GM13976 (cell line): Measurements from ENCODE around the gene NDUFS2.
"Not testable (repeated sequence)": the region's sequence is repeated elsewhere in the genome, so short reads cannot be mapped to it uniquely, and the experiment has no call there.

Source experiments
- DNase-seq: peaks from one replicate; pipeline ENCODE4 v3.0.0; 2012; ENCODE audit warnings: low spot score
- in situ Hi-C: fragments of 300-500 bp; cut with MboI; formaldehyde crosslinking; loops from one replicate; pipeline ENCODE4 v1.12.0; 2022; ENCODE audit warnings: low sequenced_read_pairs, mixed read lengths, inconsistent platforms; ENCODE audit not compliant: unreplicated experiment
- TF ChIP-seq, protein P1 (sequence below): IDR thresholded peaks from 2 replicates; pipeline ENCODE4 v1.5.1; 2012; ENCODE audit warnings: borderline replicate concordance, mild to moderate bottlenecking; ENCODE audit not compliant: insufficient read depth; ENCODE audit errors: extremely low read depth, missing control alignments, control extremely low read depth

NDUFS2 gene

DNA sequence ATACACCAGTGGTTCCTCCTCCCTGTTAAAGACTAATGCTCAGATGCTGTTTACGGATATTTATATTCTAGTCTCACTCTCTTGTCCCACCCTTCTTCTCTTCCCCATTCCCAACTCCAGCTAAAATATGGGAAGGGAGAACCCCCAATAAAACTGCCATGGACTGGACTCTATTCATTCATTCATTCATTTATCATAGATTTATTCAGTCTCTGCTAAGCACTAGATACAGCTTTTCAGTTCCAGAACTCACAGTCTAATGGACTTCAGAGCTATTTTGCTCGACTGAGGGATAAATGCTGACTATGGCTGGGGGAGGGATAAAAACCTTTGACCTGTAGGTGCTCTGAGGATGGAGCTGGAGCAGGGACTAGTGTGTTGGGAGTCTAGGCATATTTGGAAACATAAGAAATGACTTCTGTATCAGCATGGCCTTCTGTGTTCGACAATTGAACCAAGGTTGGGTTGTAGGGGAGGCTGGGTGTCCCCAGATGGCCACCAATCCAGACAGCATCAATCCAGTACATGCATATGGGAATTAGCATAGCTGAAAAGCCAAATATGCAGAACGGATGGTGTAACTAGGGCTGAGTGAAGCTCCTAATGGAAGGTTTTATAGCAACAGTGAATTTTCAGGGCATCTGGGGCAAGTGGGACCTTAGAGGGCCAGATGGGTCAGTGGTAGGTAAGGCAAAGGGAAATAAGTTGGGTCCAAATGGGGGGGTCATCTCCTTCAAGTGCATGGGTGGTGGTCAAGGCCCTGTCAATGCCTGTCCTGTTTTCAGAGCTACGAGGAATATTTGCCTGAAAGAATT lies 17.1 kb downstream of the NDUFS2 start:
- in situ Hi-C loops = no loop called here
- DNase-seq = no peak
- TF ChIP-seq, protein P1, sequence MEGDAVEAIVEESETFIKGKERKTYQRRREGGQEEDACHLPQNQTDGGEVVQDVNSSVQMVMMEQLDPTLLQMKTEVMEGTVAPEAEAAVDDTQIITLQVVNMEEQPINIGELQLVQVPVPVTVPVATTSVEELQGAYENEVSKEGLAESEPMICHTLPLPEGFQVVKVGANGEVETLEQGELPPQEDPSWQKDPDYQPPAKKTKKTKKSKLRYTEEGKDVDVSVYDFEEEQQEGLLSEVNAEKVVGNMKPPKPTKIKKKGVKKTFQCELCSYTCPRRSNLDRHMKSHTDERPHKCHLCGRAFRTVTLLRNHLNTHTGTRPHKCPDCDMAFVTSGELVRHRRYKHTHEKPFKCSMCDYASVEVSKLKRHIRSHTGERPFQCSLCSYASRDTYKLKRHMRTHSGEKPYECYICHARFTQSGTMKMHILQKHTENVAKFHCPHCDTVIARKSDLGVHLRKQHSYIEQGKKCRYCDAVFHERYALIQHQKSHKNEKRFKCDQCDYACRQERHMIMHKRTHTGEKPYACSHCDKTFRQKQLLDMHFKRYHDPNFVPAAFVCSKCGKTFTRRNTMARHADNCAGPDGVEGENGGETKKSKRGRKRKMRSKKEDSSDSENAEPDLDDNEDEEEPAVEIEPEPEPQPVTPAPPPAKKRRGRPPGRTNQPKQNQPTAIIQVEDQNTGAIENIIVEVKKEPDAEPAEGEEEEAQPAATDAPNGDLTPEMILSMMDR = no peak

DNA sequence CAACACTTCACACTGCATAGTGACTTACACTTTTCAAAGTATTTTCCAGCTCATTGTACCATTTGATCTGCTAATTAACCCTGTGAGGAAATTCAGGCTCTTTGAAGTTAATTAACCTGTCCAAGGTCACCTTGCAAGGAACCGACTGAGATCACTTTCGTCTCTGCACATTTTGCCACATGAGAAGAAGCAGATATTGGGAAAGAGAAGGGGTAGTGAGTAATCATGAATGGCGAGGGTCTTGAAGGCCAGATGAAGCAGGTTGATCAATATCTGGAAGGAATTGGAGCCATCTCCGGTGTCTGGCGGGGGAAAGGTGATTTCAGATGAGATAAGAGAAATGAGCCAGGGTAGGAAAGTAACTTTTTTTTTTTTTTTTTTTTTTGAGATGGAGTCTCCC lies 17.8 kb downstream of the NDUFS2 start:
- in situ Hi-C loops = loop anchor here (10.0 kb wide), 1 partner anchor 155 kb away; no protein-coding TSS in a partner anchor
- TF ChIP-seq, protein P1 = no peak
- DNase-seq = no peak

DNA sequence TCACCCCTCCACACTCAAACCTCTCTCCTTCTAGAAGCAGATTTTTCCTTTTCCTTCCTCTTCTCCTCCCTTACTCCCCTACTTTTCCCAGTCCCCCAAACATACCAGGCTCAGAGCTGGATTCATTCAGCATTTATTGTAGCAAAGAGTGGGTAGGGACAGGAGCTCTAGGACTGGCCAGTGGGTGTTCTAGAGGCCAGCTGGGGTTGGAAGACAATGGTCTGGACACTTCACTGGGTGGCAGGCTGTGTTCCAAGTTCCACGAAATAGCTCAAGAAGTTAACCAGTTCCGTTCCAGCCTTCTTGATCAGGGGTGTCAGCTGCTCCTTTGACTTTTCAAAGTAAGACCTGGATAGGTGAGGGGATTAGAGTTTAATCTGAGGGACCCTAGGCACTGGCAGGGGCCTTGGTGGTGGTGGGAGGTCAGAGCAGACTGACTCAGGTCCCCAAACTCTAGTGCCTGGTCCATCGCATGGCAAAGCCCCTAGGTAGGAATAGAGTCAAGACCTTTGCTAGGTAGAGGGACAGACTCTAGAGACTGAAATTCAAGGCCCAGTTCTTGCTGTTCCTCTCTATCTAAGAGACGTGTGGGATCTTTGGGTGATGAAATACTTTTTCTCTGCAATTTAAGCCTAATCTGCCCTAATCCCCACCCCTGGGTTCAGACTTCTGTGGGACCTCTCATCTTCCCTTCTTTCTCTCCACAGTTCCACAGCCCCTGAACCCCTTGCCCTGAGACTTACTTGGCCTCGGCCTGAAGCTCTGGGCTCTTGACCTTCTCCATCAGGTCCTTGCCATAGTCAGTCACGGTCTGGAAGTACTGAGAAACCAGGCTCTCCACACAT lies 20.2 kb downstream of the NDUFS2 start:
- TF ChIP-seq, protein P1 = no peak
- in situ Hi-C loops = loop anchor here (10.0 kb wide), 1 partner anchor 152 kb away; no protein-coding TSS in a partner anchor
- no peak for DNase-seq

DNA sequence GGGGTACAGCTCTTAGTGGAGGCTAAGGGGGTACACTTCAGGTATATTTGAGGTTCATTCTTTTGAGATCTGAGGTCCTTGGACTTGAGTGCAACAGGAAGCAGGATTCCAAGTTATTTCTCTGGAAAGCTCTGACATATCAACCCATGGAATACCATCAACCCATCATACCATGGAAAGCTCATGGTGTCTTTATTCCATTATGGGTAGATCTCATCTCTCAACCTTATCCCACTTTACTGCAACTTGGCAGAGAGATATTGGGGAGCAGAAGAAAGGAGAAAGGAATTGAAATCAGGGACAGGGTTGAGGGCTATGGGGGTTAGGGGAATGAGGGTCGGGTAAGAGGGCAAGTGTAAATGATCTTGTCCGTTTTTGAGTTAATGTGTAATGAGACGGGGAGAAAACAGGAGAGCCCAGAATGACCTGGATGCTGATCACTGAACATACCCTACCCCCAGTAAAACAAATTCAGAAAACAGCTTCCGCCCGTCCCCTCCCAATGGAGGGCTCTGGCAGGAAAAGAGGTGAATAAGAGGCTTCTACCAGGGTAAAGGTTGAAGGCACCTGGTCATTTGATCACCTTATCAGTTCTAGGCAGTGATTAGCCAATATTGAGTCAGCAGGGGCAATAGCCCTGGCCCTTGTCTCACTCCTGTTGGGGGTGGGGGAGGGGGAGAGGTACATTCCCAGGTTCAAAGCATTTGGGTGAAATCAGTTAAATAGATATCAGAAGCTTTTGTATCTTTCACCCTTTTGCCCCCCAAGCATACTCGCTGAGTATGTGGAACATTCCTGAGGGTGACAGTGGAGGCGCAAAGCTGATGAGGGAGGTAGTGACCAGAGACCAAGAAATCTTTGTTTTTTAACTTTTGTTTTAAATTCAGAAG lies 21.9 kb downstream of the NDUFS2 start:
- TF ChIP-seq, protein P1 = no peak
- in situ Hi-C loops = loop anchor here (10.0 kb wide), 1 partner anchor 151 kb away; no protein-coding TSS in a partner anchor
- DNase-seq = no peak

DNA sequence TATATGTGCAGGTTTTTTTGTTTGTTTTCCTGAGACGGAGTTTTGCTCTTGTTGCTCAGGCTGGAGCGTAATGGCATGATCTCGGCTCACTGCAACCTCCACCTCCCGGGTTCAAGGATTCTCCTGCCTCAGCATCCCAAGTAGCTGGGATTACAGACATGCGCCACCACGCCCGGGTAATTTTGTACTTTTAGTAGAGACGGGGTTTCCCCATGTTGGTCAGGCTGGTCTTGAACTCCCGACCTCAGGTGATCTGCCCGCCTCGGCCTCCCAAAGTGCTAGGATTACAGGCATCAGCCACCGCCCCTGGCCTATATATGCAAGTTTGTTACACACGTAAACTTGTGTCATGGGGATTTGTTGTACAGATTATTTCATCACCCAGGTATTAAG lies 22.5 kb downstream of the NDUFS2 start:
- in situ Hi-C loops = loop anchor here (10.0 kb wide), 1 partner anchor 150 kb away; no protein-coding TSS in a partner anchor
- DNase-seq = not testable (repeated sequence)

DNA sequence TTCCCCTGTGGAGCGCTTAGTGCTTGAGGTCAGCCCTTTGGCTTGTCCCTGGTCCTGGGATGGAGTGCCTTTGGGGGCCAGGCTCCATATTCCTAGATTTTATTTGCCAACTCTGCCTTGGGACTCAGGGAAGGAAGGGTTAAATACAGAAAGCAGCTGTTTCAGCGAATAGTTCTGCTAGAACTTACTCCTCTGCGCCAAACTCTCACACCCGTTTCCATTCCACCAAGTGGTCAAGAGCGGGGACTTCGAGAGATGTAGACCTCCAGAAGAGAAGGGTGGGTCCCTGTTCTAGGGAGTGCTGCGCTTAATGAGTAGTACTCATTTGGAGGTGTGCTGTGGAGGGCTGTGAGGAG lies 23.0 kb downstream of the NDUFS2 start:
- DNase-seq = no peak
- in situ Hi-C loops = loop anchor here (10.0 kb wide), 1 partner anchor 150 kb away; no protein-coding TSS in a partner anchor
- TF ChIP-seq, protein P1 = no peak
